ENCODE measurements around the gene CRYL1. TPM values are rescaled to one million over a fixed set of nuclear protein-coding genes. Genes with fewer than 3 reads are reported as not detected.

The CRYL1 gene
- polyA plus RNA-seq, 1 donor from 2014 or later = 10.6 TPM

DNA sequence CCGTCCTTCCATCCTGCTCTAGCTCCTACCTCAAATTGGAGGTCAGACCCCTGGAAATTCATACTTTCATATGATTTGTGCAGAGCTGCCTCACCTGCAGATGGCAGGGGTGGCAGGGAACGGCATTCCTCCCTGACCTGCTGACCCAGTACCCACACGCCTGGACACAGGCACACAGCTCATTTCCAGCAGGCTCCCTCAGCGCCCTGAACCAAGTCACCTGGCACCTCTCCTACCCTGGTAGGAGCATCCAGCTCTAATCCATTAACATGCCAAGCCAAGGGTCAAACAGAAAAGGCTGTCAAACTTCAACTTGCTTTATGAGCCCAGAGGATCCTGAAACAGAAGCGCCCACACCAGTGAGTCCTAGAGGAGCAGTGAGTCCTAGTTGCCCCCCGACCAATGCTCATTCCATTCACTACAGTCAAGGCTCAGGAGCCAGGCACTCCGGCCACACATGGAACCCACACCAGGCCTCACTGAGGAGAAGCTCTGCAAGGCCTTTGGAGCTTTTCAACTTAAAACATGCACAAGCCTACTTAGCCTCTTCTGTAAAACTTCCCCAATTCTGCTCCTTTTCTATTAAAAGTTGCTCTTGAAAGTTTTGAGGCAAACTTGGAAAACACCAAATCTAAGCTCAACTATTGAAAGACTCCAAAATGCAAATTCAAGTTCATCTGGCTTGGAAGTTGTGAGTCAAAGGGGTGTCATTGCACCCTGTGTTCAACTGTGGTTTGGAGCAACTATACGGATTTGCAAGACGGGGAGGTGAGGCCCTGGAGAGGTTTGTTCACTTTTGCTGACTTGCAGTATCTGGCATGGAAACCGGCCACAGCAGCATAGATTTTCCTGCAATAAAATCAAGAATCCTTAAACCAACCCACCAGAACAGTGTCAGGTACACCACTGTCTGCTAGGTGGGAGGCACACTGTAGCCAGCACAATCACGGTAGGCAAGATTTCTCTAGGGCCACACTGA lies 96.7 kb downstream of the CRYL1 start:
- Histone ChIP-seq H3K9me2 (ENCODE audit: insufficient read depth, low read length) (no peaks in the 10 kb centered on the region), H3K27me3 (ENCODE audit: insufficient read depth, low read depth, low read length) (no peaks in the 10 kb centered on the region), H3K9ac (ENCODE audit: low read length) (no peak overlapping the region), H3K4me3 (ENCODE audit: low read length) (no peak overlapping the region), H3K9me3 (ENCODE audit: low read length) (no peaks in the 10 kb centered on the region), H3K79me2 (replicated peaks; ENCODE audit: insufficient read depth, low read length) (no peaks in the 10 kb centered on the region), H3F3A (ENCODE audit: insufficient read depth, low read length, poor library complexity, severe bottlenecking) (no peaks in the 10 kb centered on the region), H3K4me2 (ENCODE audit: low read length) (no peak overlapping the region), H4K20me1 (ENCODE audit: insufficient read depth) (no peaks in the 10 kb centered on the region), H3K36me3 (ENCODE audit: insufficient read depth, low read length) (no peaks in the 10 kb centered on the region), H2AFZ (ENCODE audit: low read depth, low read length) (no peak overlapping the region), H3K27ac (ENCODE audit: low read length) (no peak overlapping the region)
- no peak for TF ChIP-seq RAD21 (conservative IDR thresholded peaks at IDR 0.05)
- no peak for TF ChIP-seq MXI1 (conservative IDR thresholded peaks at IDR 0.05; ENCODE audit: poor library complexity, severe bottlenecking)
- TF ChIP-seq, protein P1, sequence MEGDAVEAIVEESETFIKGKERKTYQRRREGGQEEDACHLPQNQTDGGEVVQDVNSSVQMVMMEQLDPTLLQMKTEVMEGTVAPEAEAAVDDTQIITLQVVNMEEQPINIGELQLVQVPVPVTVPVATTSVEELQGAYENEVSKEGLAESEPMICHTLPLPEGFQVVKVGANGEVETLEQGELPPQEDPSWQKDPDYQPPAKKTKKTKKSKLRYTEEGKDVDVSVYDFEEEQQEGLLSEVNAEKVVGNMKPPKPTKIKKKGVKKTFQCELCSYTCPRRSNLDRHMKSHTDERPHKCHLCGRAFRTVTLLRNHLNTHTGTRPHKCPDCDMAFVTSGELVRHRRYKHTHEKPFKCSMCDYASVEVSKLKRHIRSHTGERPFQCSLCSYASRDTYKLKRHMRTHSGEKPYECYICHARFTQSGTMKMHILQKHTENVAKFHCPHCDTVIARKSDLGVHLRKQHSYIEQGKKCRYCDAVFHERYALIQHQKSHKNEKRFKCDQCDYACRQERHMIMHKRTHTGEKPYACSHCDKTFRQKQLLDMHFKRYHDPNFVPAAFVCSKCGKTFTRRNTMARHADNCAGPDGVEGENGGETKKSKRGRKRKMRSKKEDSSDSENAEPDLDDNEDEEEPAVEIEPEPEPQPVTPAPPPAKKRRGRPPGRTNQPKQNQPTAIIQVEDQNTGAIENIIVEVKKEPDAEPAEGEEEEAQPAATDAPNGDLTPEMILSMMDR (IDR thresholded peaks at IDR 0.05; ENCODE audit: poor library complexity, severe bottlenecking) = no peak
- TF ChIP-seq POLR2AphosphoS5 (IDR thresholded peaks at IDR 0.05) = no peak
- no peak for TF ChIP-seq EZH2 (IDR thresholded peaks at IDR 0.05; ENCODE audit: borderline replicate concordance, insufficient read depth, low read length, poor library complexity, severe bottlenecking)
- TF ChIP-seq, protein P2, sequence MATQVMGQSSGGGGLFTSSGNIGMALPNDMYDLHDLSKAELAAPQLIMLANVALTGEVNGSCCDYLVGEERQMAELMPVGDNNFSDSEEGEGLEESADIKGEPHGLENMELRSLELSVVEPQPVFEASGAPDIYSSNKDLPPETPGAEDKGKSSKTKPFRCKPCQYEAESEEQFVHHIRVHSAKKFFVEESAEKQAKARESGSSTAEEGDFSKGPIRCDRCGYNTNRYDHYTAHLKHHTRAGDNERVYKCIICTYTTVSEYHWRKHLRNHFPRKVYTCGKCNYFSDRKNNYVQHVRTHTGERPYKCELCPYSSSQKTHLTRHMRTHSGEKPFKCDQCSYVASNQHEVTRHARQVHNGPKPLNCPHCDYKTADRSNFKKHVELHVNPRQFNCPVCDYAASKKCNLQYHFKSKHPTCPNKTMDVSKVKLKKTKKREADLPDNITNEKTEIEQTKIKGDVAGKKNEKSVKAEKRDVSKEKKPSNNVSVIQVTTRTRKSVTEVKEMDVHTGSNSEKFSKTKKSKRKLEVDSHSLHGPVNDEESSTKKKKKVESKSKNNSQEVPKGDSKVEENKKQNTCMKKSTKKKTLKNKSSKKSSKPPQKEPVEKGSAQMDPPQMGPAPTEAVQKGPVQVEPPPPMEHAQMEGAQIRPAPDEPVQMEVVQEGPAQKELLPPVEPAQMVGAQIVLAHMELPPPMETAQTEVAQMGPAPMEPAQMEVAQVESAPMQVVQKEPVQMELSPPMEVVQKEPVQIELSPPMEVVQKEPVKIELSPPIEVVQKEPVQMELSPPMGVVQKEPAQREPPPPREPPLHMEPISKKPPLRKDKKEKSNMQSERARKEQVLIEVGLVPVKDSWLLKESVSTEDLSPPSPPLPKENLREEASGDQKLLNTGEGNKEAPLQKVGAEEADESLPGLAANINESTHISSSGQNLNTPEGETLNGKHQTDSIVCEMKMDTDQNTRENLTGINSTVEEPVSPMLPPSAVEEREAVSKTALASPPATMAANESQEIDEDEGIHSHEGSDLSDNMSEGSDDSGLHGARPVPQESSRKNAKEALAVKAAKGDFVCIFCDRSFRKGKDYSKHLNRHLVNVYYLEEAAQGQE (IDR thresholded peaks at IDR 0.05; ENCODE audit: borderline replicate concordance) = no peak
- TF ChIP-seq EP300 (conservative IDR thresholded peaks at IDR 0.05; ENCODE audit: poor library complexity, severe bottlenecking) = no peak
- no peak for TF ChIP-seq TAF1 (IDR thresholded peaks at IDR 0.05; ENCODE audit: low read depth)
- TF ChIP-seq SMC3 (conservative IDR thresholded peaks at IDR 0.05; ENCODE audit: poor library complexity) = no peak

- H4K20me1 ChIP-seq (ENCODE audit: insufficient read depth) = no peaks in the 10 kb centered on the region
- H3K79me2 ChIP-seq (replicated peaks; ENCODE audit: insufficient read depth, low read length) = no peaks in the 10 kb centered on the region
- TF ChIP-seq EP300 (conservative IDR thresholded peaks at IDR 0.05; ENCODE audit: poor library complexity, severe bottlenecking) (no peak), SMC3 (conservative IDR thresholded peaks at IDR 0.05; ENCODE audit: poor library complexity) (no peak)
- no peak overlapping the region for H3K27ac ChIP-seq (ENCODE audit: low read length)
- no peaks in the 10 kb centered on the region for H3F3A ChIP-seq (ENCODE audit: insufficient read depth, low read length, poor library complexity, severe bottlenecking)
- no peaks in the 10 kb centered on the region for H3K27me3 ChIP-seq (ENCODE audit: insufficient read depth, low read depth, low read length)
- H3K4me2 ChIP-seq (ENCODE audit: low read length) = no peak overlapping the region
- no peaks in the 10 kb centered on the region for H3K9me3 ChIP-seq (ENCODE audit: low read length)
- H3K4me3 ChIP-seq (ENCODE audit: low read length) = no peak overlapping the region
- H3K9me2 ChIP-seq (ENCODE audit: insufficient read depth, low read length) = no peaks in the 10 kb centered on the region
- H2AFZ ChIP-seq (ENCODE audit: low read depth, low read length) = no peak overlapping the region
- H3K36me3 ChIP-seq (ENCODE audit: insufficient read depth, low read length) = no peaks in the 10 kb centered on the region
- H3K9ac ChIP-seq (ENCODE audit: low read length) = no peak overlapping the region
Observed at GRCh38 chr13:20426766-20427448, 98.8 kb downstream of the CRYL1 start.

Data from neural cell (in vitro differentiated cells).